Neutrophil (primary cell): ENCODE measurements around the gene SREBF2.
"Not testable (repeated sequence)": the region's sequence is repeated elsewhere in the genome, so short reads cannot be mapped to it uniquely, and the experiment has no call there.

Experiments
- H3K27ac ChIP-seq: fragments of 200-600 bp; sonication (generic); 2 replicates; pipeline ENCODE4 v1.5.1; 2016; ENCODE audit warnings: mild to moderate bottlenecking, moderate library complexity
- H3K27me3 ChIP-seq: fragments of 200-600 bp; sonication (generic); 2 replicates; pipeline ENCODE4 v1.6.0; 2016; ENCODE audit warnings: mild to moderate bottlenecking
- H3K36me3 ChIP-seq: fragments of 200-600 bp; sonication (generic); 2 replicates; pipeline ENCODE4 v1.5.1; 2017
- H3K4me1 ChIP-seq, 2 experiments: fragments of 200-600 bp in 1 of 2; sonication (generic) in 1 of 2; 1 replicate in 1 of 2; 2 replicates in 1 of 2; pipeline versions ENCODE4 v1.5.1 to v1.6.1; 2013 to 2016; ENCODE audit warnings: low read depth in 1 of 2, low read length in 1 of 2, mild to moderate bottlenecking in 1 of 2, moderate library complexity in 1 of 2; ENCODE audit not compliant: control insufficient read depth in 1 of 2, insufficient read depth in 1 of 2
- H3K4me3 ChIP-seq, 2 experiments: fragments of 200-600 bp in 1 of 2; sonication (generic) in 1 of 2; 1 replicate in 1 of 2; 2 replicates in 1 of 2; pipeline ENCODE4 v1.5.1; 2013 to 2016; ENCODE audit warnings: low read depth in 1 of 2, low read length in 1 of 2, mild to moderate bottlenecking in 1 of 2, moderate library complexity in 1 of 2
- H3K9me3 ChIP-seq: fragments of 200-600 bp; sonication (generic); 2 replicates; pipeline ENCODE4 v1.5.1; 2016
- CTCF ChIP-seq: fragments of 200-600 bp; sonication (generic); IDR thresholded peaks from 2 replicates; pipeline ENCODE4 v1.5.1; 2016; ENCODE audit warnings: antibody characterized with exemption

SREBF2 gene

GRCh38 chr22:41863472-41863871, 30.6 kb downstream of the SREBF2 start:
- Histone ChIP-seq H3K9me3 (no peaks in the 10 kb centered on the region), H3K4me3 (no peak overlapping the region), H3K4me1 (peaks cover 8 to 24% of the 10 kb centered on the region in 2 experiments), H3K36me3 (peaks cover 15% of the 10 kb centered on the region), H3K27me3 (no peaks in the 10 kb centered on the region), H3K27ac (no peak overlapping the region)
- TF ChIP-seq CTCF: no peak

GRCh38 chr22:41868556-41868955, 35.7 kb downstream of the SREBF2 start:
- H3K27ac ChIP-seq: no peak overlapping the region
- TF ChIP-seq CTCF: no peak
- H3K36me3 ChIP-seq: peaks cover 53% of the 10 kb centered on the region
- H3K4me3 ChIP-seq: no peak overlapping the region
- no peaks in the 10 kb centered on the region for H3K9me3 ChIP-seq
- H3K27me3 ChIP-seq: no peaks in the 10 kb centered on the region
- H3K4me1 ChIP-seq: peaks cover 0 to 1% of the 10 kb centered on the region in 2 experiments

GRCh38 chr22:41870081-41870480, 37.2 kb downstream of the SREBF2 start:
- peaks cover 67% of the 10 kb centered on the region for H3K36me3 ChIP-seq
- H3K27me3 ChIP-seq, H3K9me3 ChIP-seq, H3K27ac ChIP-seq, H3K4me3 ChIP-seq, H3K4me1 ChIP-seq: not testable (repeated sequence)

GRCh38 chr22:41870786-41871185, 37.9 kb downstream of the SREBF2 start:
- Histone ChIP-seq H3K4me1 (no peaks in the 10 kb centered on the region), H3K27ac (no peak overlapping the region), H3K27me3 (no peaks in the 10 kb centered on the region), H3K9me3 (no peaks in the 10 kb centered on the region), H3K4me3 (no peak overlapping the region), H3K36me3 (peaks cover 75% of the 10 kb centered on the region)
- TF ChIP-seq CTCF: no peak

GRCh38 chr22:41873391-41873790, 40.5 kb downstream of the SREBF2 start:
- Histone ChIP-seq H3K9me3 (no peaks in the 10 kb centered on the region), H3K27me3 (no peaks in the 10 kb centered on the region), H3K27ac (no peak overlapping the region), H3K4me1 (no peaks in the 10 kb centered on the region), H3K36me3 (peaks cover 86% of the 10 kb centered on the region), H3K4me3 (no peak overlapping the region)
- no peak for TF ChIP-seq CTCF

GRCh38 chr22:41874090-41874489, 41.2 kb downstream of the SREBF2 start:
- no peak for TF ChIP-seq CTCF
- Histone ChIP-seq H3K4me1 (no peaks in the 10 kb centered on the region), H3K9me3 (no peaks in the 10 kb centered on the region), H3K36me3 (peaks cover 83% of the 10 kb centered on the region), H3K4me3 (no peak overlapping the region), H3K27ac (no peak overlapping the region), H3K27me3 (no peaks in the 10 kb centered on the region)
